Measurements from ENCODE around the gene MX2. TPM values are rescaled to one million over a fixed set of nuclear protein-coding genes. Genes with fewer than 3 reads are reported as not detected.
"Not testable (repeated sequence)": the region's sequence is repeated elsewhere in the genome, so short reads cannot be mapped to it uniquely, and the experiment has no call there.

Gene MX2
- total and polyA plus RNA-seq, 3 donors from 2014 or later = 8.4 to 12.8 (median 10.1) TPM

- Histone ChIP-seq H3K27me3 (no peaks in the 10 kb centered on the region), H3K4me1 (peaks cover 5% of the 10 kb centered on the region), H3K9me3 (no peaks in the 10 kb centered on the region), H3K36me3 (ENCODE audit: low read depth, missing control alignments) (no peaks in the 10 kb centered on the region), H3K27ac (peak overlapping the region; percentile 81 to 85), H3K4me3 (peak overlapping the region; percentile 47 to 70)
- intact Hi-C loops (cut with DNase I; ENCODE audit: low total_unique reads) = no loop called here
- TF ChIP-seq CTCF (IDR thresholded peaks at IDR 0.05) (no peak), POLR2A (IDR thresholded peaks at IDR 0.05) (no peak)
- DNase-seq = peak; percentile 86
- WGBS, 2 donors = 2 to 5% methylated on average over 22 to 54 of the region's 54 CpGs
These were observed 58.4 kb downstream of the MX2 start for GRCh38 chr21:41419921-41420862.

GRCh38 chr21:41420998-41421397 lies 59.2 kb downstream of the MX2 start:
- H3K9me3 ChIP-seq; H3K36me3 ChIP-seq (ENCODE audit: low read depth, missing control alignments); H3K4me1 ChIP-seq; H3K27me3 ChIP-seq; intact Hi-C loops (cut with DNase I; ENCODE audit: low total_unique reads): not testable (repeated sequence)
- peak overlapping the region in 1 of 2 donors; percentile 81 for H3K27ac ChIP-seq
- DNase-seq = peak; percentile 3
- 31 to 41% methylated on average over 6 to 8 of the region's 8 CpGs for WGBS, 2 donors
- H3K4me3 ChIP-seq = peak overlapping the region in 1 of 2 donors; percentile 70

- peak; percentile 7 for DNase-seq
- Histone ChIP-seq H3K4me3 (no peak overlapping the region), H3K4me1 (peaks cover 10% of the 10 kb centered on the region), H3K27ac (no peak overlapping the region), H3K9me3 (no peaks in the 10 kb centered on the region), H3K27me3 (no peaks in the 10 kb centered on the region), H3K36me3 (ENCODE audit: low read depth, missing control alignments) (no peaks in the 10 kb centered on the region)
- 91 to 93% methylated on average over 13 to 19 of the region's 19 CpGs for WGBS, 2 donors
- no peak for TF ChIP-seq CTCF (IDR thresholded peaks at IDR 0.05)
- TF ChIP-seq POLR2A (IDR thresholded peaks at IDR 0.05) = no peak
- intact Hi-C loops (cut with DNase I; ENCODE audit: low total_unique reads) = no loop called here
These were observed 60.9 kb downstream of the MX2 start for GRCh38 chr21:41422546-41423304.

GRCh38 chr21:41423305-41423636 lies 61.4 kb downstream of the MX2 start:
- DNase-seq; H3K27me3 ChIP-seq; H3K4me3 ChIP-seq; intact Hi-C loops (cut with DNase I; ENCODE audit: low total_unique reads); H3K36me3 ChIP-seq (ENCODE audit: low read depth, missing control alignments); H3K9me3 ChIP-seq; H3K27ac ChIP-seq: not testable (repeated sequence)
- H3K4me1 ChIP-seq = peaks cover 10% of the 10 kb centered on the region
- WGBS, 2 donors = 87 to 88% methylated on average over 5 of the region's 5 CpGs

- Histone ChIP-seq H3K27ac (peak overlapping the region; percentile 52 to 64), H3K9me3 (no peaks in the 10 kb centered on the region), H3K36me3 (ENCODE audit: low read depth, missing control alignments) (no peaks in the 10 kb centered on the region), H3K4me1 (peaks cover 5% of the 10 kb centered on the region), H3K4me3 (peak overlapping the region; percentile 66 to 82), H3K27me3 (no peaks in the 10 kb centered on the region)
- intact Hi-C loops (cut with DNase I; ENCODE audit: low total_unique reads) = no loop called here
- 51 to 57% methylated on average over 4 to 7 of the region's 7 CpGs for WGBS, 2 donors
- TF ChIP-seq POLR2A (IDR thresholded peaks at IDR 0.05) (no peak), CTCF (IDR thresholded peaks at IDR 0.05) (no peak)
- peak; percentile 5 for DNase-seq
These were observed 63.7 kb downstream of the MX2 start for GRCh38 chr21:41425588-41425953.
